ENCODE results near the gene SELENOF. TPM values are rescaled to one million over a fixed set of nuclear protein-coding genes. Genes with fewer than 3 reads are reported as not detected.

SELENOF gene
- total RNA-seq, 1 donor from 2014 or later: 241 TPM

GRCh38 chr1:86852289-86852688 lies 61.6 kb downstream of the SELENOF start:
- Histone ChIP-seq H3K4me2 (no peak overlapping the region), H3K79me2 (ENCODE audit: low read depth) (no peaks in the 10 kb centered on the region), H3K4me1 (no peaks in the 10 kb centered on the region), H3K36me3 (no peaks in the 10 kb centered on the region), H3K9ac (no peak overlapping the region), H3F3A (ENCODE audit: low read depth) (no peaks in the 10 kb centered on the region), H3K4me3 (no peak overlapping the region), H4K20me1 (ENCODE audit: low read depth) (no peaks in the 10 kb centered on the region), H3K27me3 (no peaks in the 10 kb centered on the region), H2AFZ (replicated peaks) (no peak overlapping the region), H3K27ac (no peak overlapping the region), H3K9me3 (ENCODE audit: low read depth) (no peaks in the 10 kb centered on the region)
- Mint-ChIP-seq H3K9me3 (peaks cover 2% of the 10 kb centered on the region), H3K4me1 (no peaks in the 10 kb centered on the region), H3K27me3 (ENCODE audit: insufficient read depth, low read depth) (peaks cover 2% of the 10 kb centered on the region), H3K4me3 (no peak overlapping the region), H3K36me3 (no peaks in the 10 kb centered on the region), H3K27ac (no peak overlapping the region)
- no peak for DNase-seq (ENCODE audit: low spot score)
- no peak for TF ChIP-seq EZH2phosphoT487 (IDR thresholded peaks at IDR 0.05)
- TF ChIP-seq EZH2 (IDR thresholded peaks at IDR 0.05): no peak
- TF ChIP-seq CTCF (IDR thresholded peaks at IDR 0.05): no peak

- Mint-ChIP-seq H3K36me3 (no peaks in the 10 kb centered on the region), H3K9me3 (no peaks in the 10 kb centered on the region), H3K4me1 (no peaks in the 10 kb centered on the region), H3K27ac (no peak overlapping the region), H3K27me3 (ENCODE audit: insufficient read depth, low read depth) (peaks cover 2% of the 10 kb centered on the region), H3K4me3 (no peak overlapping the region)
- Histone ChIP-seq H4K20me1 (ENCODE audit: low read depth) (no peaks in the 10 kb centered on the region), H3K27ac (no peak overlapping the region), H3K4me3 (no peak overlapping the region), H3F3A (ENCODE audit: low read depth) (no peaks in the 10 kb centered on the region), H3K79me2 (ENCODE audit: low read depth) (no peaks in the 10 kb centered on the region), H3K9ac (no peak overlapping the region), H3K36me3 (no peaks in the 10 kb centered on the region), H3K4me1 (no peaks in the 10 kb centered on the region), H3K9me3 (ENCODE audit: low read depth) (no peaks in the 10 kb centered on the region), H2AFZ (replicated peaks) (no peak overlapping the region), H3K27me3 (no peaks in the 10 kb centered on the region), H3K4me2 (no peak overlapping the region)
- no peak for DNase-seq (ENCODE audit: low spot score)
- TF ChIP-seq CTCF (IDR thresholded peaks at IDR 0.05) (no peak), EZH2phosphoT487 (IDR thresholded peaks at IDR 0.05) (no peak), EZH2 (IDR thresholded peaks at IDR 0.05) (no peak)
These were observed 64.2 kb downstream of the SELENOF start for GRCh38 chr1:86849756-86850155.

- no peaks in the 10 kb centered on the region for H3K79me2 ChIP-seq (ENCODE audit: low read depth)
- Mint-ChIP-seq H3K27me3 (ENCODE audit: insufficient read depth, low read depth) (peaks cover 2% of the 10 kb centered on the region), H3K4me3 (no peak overlapping the region), H3K36me3 (no peaks in the 10 kb centered on the region), H3K4me1 (no peaks in the 10 kb centered on the region), H3K9me3 (no peaks in the 10 kb centered on the region), H3K27ac (no peak overlapping the region)
- H4K20me1 ChIP-seq (ENCODE audit: low read depth): no peaks in the 10 kb centered on the region
- H3K27ac ChIP-seq: no peak overlapping the region
- H3K4me2 ChIP-seq: no peak overlapping the region
- no peaks in the 10 kb centered on the region for H3K27me3 ChIP-seq
- no peak for DNase-seq (ENCODE audit: low spot score)
- H2AFZ ChIP-seq (replicated peaks): no peak overlapping the region
- H3K4me3 ChIP-seq: no peak overlapping the region
- no peak for TF ChIP-seq EZH2 (IDR thresholded peaks at IDR 0.05)
- no peak for TF ChIP-seq EZH2phosphoT487 (IDR thresholded peaks at IDR 0.05)
- TF ChIP-seq CTCF (IDR thresholded peaks at IDR 0.05): no peak
- H3K9ac ChIP-seq: no peak overlapping the region
- no peaks in the 10 kb centered on the region for H3K36me3 ChIP-seq
- no peaks in the 10 kb centered on the region for H3F3A ChIP-seq (ENCODE audit: low read depth)
- no peaks in the 10 kb centered on the region for H3K9me3 ChIP-seq (ENCODE audit: low read depth)
- H3K4me1 ChIP-seq: no peaks in the 10 kb centered on the region
These were observed 65.3 kb downstream of the SELENOF start for GRCh38 chr1:86848654-86849053.

All from neural progenitor cell (in vitro differentiated cells).